Measurements from ENCODE around the gene SLC39A1. TPM values are rescaled to one million over a fixed set of nuclear protein-coding genes. Genes with fewer than 3 reads are reported as not detected.

The SLC39A1 gene
- total RNA-seq, 4 donors from 2014 or later, result 37.1 to 63.2 (median 47.9) TPM

- intact Hi-C loops (cut with DNase I; ENCODE audit: low total_unique reads) (loop anchor here (5.0 kb wide), 3 partner anchors 66 to 124 kb away; partner anchors contain the start of gene RAB13), in situ Hi-C loops (cut with MboI; ENCODE audit: low sequenced_read_pairs in 4 of 4) (loop anchor here (10.0 to 25.0 kb wide), 2 partner anchors 63 to 109 kb away; partner anchors contain the start of gene RAB13 (in 1 of the 4))
- Histone ChIP-seq H3K9me3 (no peaks in the 10 kb centered on the region), H3K27me3 (no peaks in the 10 kb centered on the region), H3K4me3 (peak overlapping the region; percentile 56 to 93 (median 89)), H3K4me1 (peaks cover 48 to 50% of the 10 kb centered on the region in 2 donors), H3K36me3 (no peaks in the 10 kb centered on the region), H3K27ac (peak overlapping the region; percentile 98 to 99 (median 98))
- ATAC-seq (no peak), DNase-seq (peak in 1 of 2 donors; percentile 14)
- TF ChIP-seq CTCF (IDR thresholded peaks at IDR 0.05 in 4 of 5, conservative IDR thresholded peaks at IDR 0.05 in 1 of 5), result no peak
- TF ChIP-seq POLR2A (IDR thresholded peaks at IDR 0.05), result no peak
These were observed 41.6 kb downstream of the SLC39A1 start for GRCh38 chr1:153921803-153922075.

GRCh38 chr1:153921080-153921802 lies 42.1 kb downstream of the SLC39A1 start:
- Histone ChIP-seq H3K4me1 (peaks cover 50 to 53% of the 10 kb centered on the region in 2 donors), H3K27ac (peak overlapping the region; percentile 98 to 99 (median 98))

GRCh38 chr1:153919876-153920852 lies 43.2 kb downstream of the SLC39A1 start:
- in situ Hi-C loops (cut with MboI; ENCODE audit: low sequenced_read_pairs in 4 of 4), result loop anchor here (10.0 to 25.0 kb wide), 2 partner anchors 65 to 108 kb away; partner anchors contain the start of gene RAB13 (in 1 of the 4)

More at GRCh38 chr1:153921080-153921802, 42.1 kb downstream of the SLC39A1 start:
- Histone ChIP-seq H3K36me3 (no peaks in the 10 kb centered on the region), H3K27me3 (no peaks in the 10 kb centered on the region), H3K4me3 (peak overlapping the region; percentile 56 to 93 (median 89)), H3K9me3 (no peaks in the 10 kb centered on the region)
- ATAC-seq, result no peak
- no peak for DNase-seq
- intact Hi-C loops (cut with DNase I; ENCODE audit: low total_unique reads), result loop anchor here (5.0 kb wide), 3 partner anchors 66 to 124 kb away; partner anchors contain the start of gene RAB13
- TF ChIP-seq CTCF (IDR thresholded peaks at IDR 0.05 in 4 of 5, conservative IDR thresholded peaks at IDR 0.05 in 1 of 5), result no peak
- no peak for TF ChIP-seq POLR2A (IDR thresholded peaks at IDR 0.05)
- in situ Hi-C loops (cut with MboI; ENCODE audit: low sequenced_read_pairs in 4 of 4), result loop anchor here (10.0 to 25.0 kb wide), 2 partner anchors 64 to 109 kb away; partner anchors contain the start of gene RAB13 (in 1 of the 4)

More at GRCh38 chr1:153919876-153920852, 43.2 kb downstream of the SLC39A1 start:
- Histone ChIP-seq H3K9me3 (no peaks in the 10 kb centered on the region), H3K36me3 (no peaks in the 10 kb centered on the region), H3K27ac (peak overlapping the region; percentile 63 to 99 (median 98)), H3K4me3 (peak overlapping the region in 3 of 4 donors; percentile 56 to 93 (median 85)), H3K4me1 (peaks cover 53 to 56% of the 10 kb centered on the region in 2 donors), H3K27me3 (no peaks in the 10 kb centered on the region)
- peak in 1 of 2 donors; percentile 6 for DNase-seq
- TF ChIP-seq CTCF (IDR thresholded peaks at IDR 0.05 in 4 of 5, conservative IDR thresholded peaks at IDR 0.05 in 1 of 5), result peak in 4 of 5 experiments; percentile 11 to 42 (median 35)
- TF ChIP-seq POLR2A (IDR thresholded peaks at IDR 0.05), result no peak
- no peak for ATAC-seq
- intact Hi-C loops (cut with DNase I; ENCODE audit: low total_unique reads), result loop anchor here (5.0 kb wide), 3 partner anchors 67 to 123 kb away; partner anchors contain the start of gene RAB13

Measured in gastrocnemius medialis (tissue), 4 donors.